IMR-90 (cell line): Measurements from ENCODE around the gene FLRT1.

Experiments used
- MAFK ChIP-seq: IDR thresholded peaks from 2 replicates; pipeline ENCODE4 v1.6.1; 2012; ENCODE audit warnings: low read depth, low read length, improper control_type of control experiment
- POLR2A ChIP-seq: IDR thresholded peaks from 2 replicates; pipeline ENCODE4 v1.6.1; 2012; ENCODE audit warnings: mild to moderate bottlenecking, low read depth, low read length
- RFX5 ChIP-seq: IDR thresholded peaks from 2 replicates; pipeline ENCODE4 v1.8.0; 2012; ENCODE audit warnings: low read depth, mild to moderate bottlenecking, low read length, moderate library complexity
- TF ChIP-seq, protein P1 (sequence below): conservative IDR thresholded peaks from 2 replicates; pipeline ENCODE4 v1.5.1; 2012; ENCODE audit warnings: mild to moderate bottlenecking, low read depth, low read length, improper control_type of control experiment

GRCh38 chr11:64060861-64061444 lies 25.2 kb downstream of the FLRT1 start:
- TF ChIP-seq, protein P1, sequence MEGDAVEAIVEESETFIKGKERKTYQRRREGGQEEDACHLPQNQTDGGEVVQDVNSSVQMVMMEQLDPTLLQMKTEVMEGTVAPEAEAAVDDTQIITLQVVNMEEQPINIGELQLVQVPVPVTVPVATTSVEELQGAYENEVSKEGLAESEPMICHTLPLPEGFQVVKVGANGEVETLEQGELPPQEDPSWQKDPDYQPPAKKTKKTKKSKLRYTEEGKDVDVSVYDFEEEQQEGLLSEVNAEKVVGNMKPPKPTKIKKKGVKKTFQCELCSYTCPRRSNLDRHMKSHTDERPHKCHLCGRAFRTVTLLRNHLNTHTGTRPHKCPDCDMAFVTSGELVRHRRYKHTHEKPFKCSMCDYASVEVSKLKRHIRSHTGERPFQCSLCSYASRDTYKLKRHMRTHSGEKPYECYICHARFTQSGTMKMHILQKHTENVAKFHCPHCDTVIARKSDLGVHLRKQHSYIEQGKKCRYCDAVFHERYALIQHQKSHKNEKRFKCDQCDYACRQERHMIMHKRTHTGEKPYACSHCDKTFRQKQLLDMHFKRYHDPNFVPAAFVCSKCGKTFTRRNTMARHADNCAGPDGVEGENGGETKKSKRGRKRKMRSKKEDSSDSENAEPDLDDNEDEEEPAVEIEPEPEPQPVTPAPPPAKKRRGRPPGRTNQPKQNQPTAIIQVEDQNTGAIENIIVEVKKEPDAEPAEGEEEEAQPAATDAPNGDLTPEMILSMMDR, result no peak
- TF ChIP-seq POLR2A, result no peak
- TF ChIP-seq MAFK, result no peak
- no peak for TF ChIP-seq RFX5
